B cell (primary cell): ENCODE measurements around the gene ST6GALNAC3. TPM values are rescaled to one million over a fixed set of nuclear protein-coding genes. Genes with fewer than 3 reads are reported as not detected.

Source experiments
- ATAC-seq: fragments of 200-7000 bp; cut with Tn5 transposase; one replicate; pipeline ENCODE4 v1.10.0; 2021; ENCODE audit warnings: low read depth, mild to moderate bottlenecking, moderate number of reproducible peaks, moderate library complexity
- CTCF ChIA-PET: fragments of 350-600 bp; sonication (Branson Sonifier 250); formaldehyde crosslinking; loops from one replicate; lab custom pipeline; 2021; ENCODE audit warnings: antibody characterized with exemption, inconsistent platforms; lab: Charles Lee
- POLR2A ChIA-PET: fragments of 350-600 bp; sonication (Branson Sonifier 250); formaldehyde crosslinking; loops from one replicate; lab custom pipeline; 2021; ENCODE audit warnings: antibody characterized with exemption; lab: Charles Lee
- DNase-seq: peaks from one replicate; pipeline ENCODE4 v3.0.0; 2013
- H2AFZ ChIP-seq: 2 replicates; pipeline ENCODE4 v1.6.1; 2012; ENCODE audit warnings: mild to moderate bottlenecking, low read depth, low read length; ENCODE audit not compliant: insufficient read depth, poor library complexity, severe bottlenecking
- H3K27ac ChIP-seq, 2 donors: 1 replicate in 1 of 2; 2 replicates in 1 of 2; pipeline ENCODE4 v1.5.1; 2012 to 2013; ENCODE audit warnings: low read length in 2 of 2, mild to moderate bottlenecking in 2 of 2, moderate library complexity in 1 of 2
- H3K27me3 ChIP-seq, 4 experiments: fragments of 200-600 bp in 1 of 4; sonication (generic) in 1 of 4; replicated peaks in 1 of 4; 1 replicate in 2 of 4; 2 replicates in 2 of 4; pipeline versions ENCODE4 v1.6.1 to v1.7.0; 2013 to 2016; ENCODE audit warnings: low read length in 3 of 4, mild to moderate bottlenecking in 2 of 4, mixed read lengths in 1 of 4, moderate library complexity in 1 of 4; ENCODE audit not compliant: insufficient read depth in 4 of 4, control insufficient read depth in 3 of 4; ENCODE audit errors: control extremely low read depth in 1 of 4
- H3K36me3 ChIP-seq, 2 experiments: replicated peaks in 1 of 2; 1 replicate in 1 of 2; 2 replicates in 1 of 2; pipeline versions ENCODE4 v1.6.1 to v1.7.1; 2013; ENCODE audit warnings: low read length in 1 of 2; ENCODE audit not compliant: insufficient read depth in 2 of 2, control insufficient read depth in 1 of 2; ENCODE audit errors: control extremely low read depth in 1 of 2, extremely low read depth in 1 of 2
- H3K4me1 ChIP-seq, 2 donors: fragments of 200-600 bp in 1 of 2; sonication (generic) in 1 of 2; 1 replicate in 1 of 2; 2 replicates in 1 of 2; pipeline versions ENCODE4 v1.5.1 to v1.6.1; 2013 to 2017; ENCODE audit warnings: low read length in 2 of 2; ENCODE audit not compliant: control insufficient read depth in 2 of 2, insufficient read depth in 2 of 2
- H3K4me2 ChIP-seq: replicated peaks from 2 replicates; pipeline ENCODE3; 2012; ENCODE audit warnings: mild to moderate bottlenecking, low read depth, low read length; ENCODE audit not compliant: poor library complexity, severe bottlenecking
- H3K4me3 ChIP-seq, 5 experiments: fragments of 200-600 bp in 1 of 5; sonication (generic) in 1 of 5; 1 replicate in 3 of 5; 2 replicates in 2 of 5; pipeline versions ENCODE4 v1.5.1 to v1.7.0; 2011 to 2016; ENCODE audit warnings: low read length in 4 of 5, mild to moderate bottlenecking in 4 of 5, low read depth in 2 of 5, control low read depth in 1 of 5, moderate library complexity in 1 of 5; ENCODE audit not compliant: insufficient read depth in 1 of 5; ENCODE audit errors: control extremely low read depth in 1 of 5, extremely low read depth in 1 of 5
- H3K79me2 ChIP-seq: fragments of 200-600 bp; sonication (generic); one replicate; pipeline ENCODE4 v1.6.0; 2016; ENCODE audit warnings: low read length; ENCODE audit not compliant: control insufficient read depth, insufficient read depth
- H3K9ac ChIP-seq: fragments of 200-600 bp; sonication (generic); 2 replicates; pipeline ENCODE4 v1.6.1; 2017; ENCODE audit warnings: mild to moderate bottlenecking, low read length, moderate library complexity
- H3K9me3 ChIP-seq, 3 donors: one replicate each; pipeline versions ENCODE4 v1.6.1 to v1.7.1; 2013; ENCODE audit warnings: low read length in 2 of 3; ENCODE audit not compliant: control insufficient read depth in 2 of 3, insufficient read depth in 1 of 3; ENCODE audit errors: control extremely low read depth in 1 of 3
- H4K20me1 ChIP-seq: 2 replicates; pipeline ENCODE4 v1.6.0; 2012; ENCODE audit warnings: mild to moderate bottlenecking, low read length; ENCODE audit not compliant: insufficient read depth, control insufficient read depth, poor library complexity, severe bottlenecking
- H3K27ac Mint-ChIP-seq: one replicate; pipeline ENCODE4 v1.8.0; 2021; ENCODE audit warnings: mixed read lengths
- H3K27me3 Mint-ChIP-seq: one replicate; pipeline ENCODE4 v1.8.0; 2021; ENCODE audit warnings: mixed read lengths
- H3K4me1 Mint-ChIP-seq: one replicate; pipeline ENCODE4 v1.8.0; 2021; ENCODE audit warnings: mixed read lengths
- H3K4me3 Mint-ChIP-seq: one replicate; pipeline ENCODE4 v1.8.0; 2021; ENCODE audit warnings: mixed read lengths
- H3K9me3 Mint-ChIP-seq: one replicate; pipeline ENCODE4 v1.8.0; 2022; ENCODE audit warnings: mixed read lengths; ENCODE audit not compliant: insufficient read depth
- CTCF ChIP-seq: fragments of 200-600 bp; IDR thresholded peaks from one replicate; pipeline ENCODE4 v1.8.0; 2022; ENCODE audit warnings: antibody characterized with exemption, mild to moderate bottlenecking
- EZH2 ChIP-seq: IDR thresholded peaks from 2 replicates; pipeline ENCODE4 v1.6.1; 2012; ENCODE audit warnings: borderline replicate concordance, low read depth, mild to moderate bottlenecking, moderate library complexity, low read length; ENCODE audit not compliant: insufficient read depth, poor library complexity, severe bottlenecking
- WGBS: methylation state at CpG from one replicate; pipeline ENCODE4 v1.1.5; 2013; ENCODE audit warnings: missing lambda C conversion rate; ENCODE audit not compliant: insufficient coverage; 5-methylcytosine and 5-hydroxymethylcytosine counted together
- intact Hi-C: fragments of 100-400 bp; cut with micrococcal nuclease; formaldehyde crosslinking; loops from one replicate; pipeline ENCODE4 v1.10.0; 2022
- polyA plus RNA-seq: library from polyadenylated mRNA; depleted of rRNA; stranded (reverse); fragments of >200 nt; gene quantifications from 2 replicates; pipeline ENCODE4 v1.2.3, GENCODE V29; 2012
- total RNA-seq, 2 donors: library from RNA; stranded (reverse); fragments of 120-200 nt in 1 of 2; gene quantifications; 1 replicate in 1 of 2; 2 replicates in 1 of 2; pipeline versions ENCODE4 v1.2.3 to v1.2.4, GENCODE V29; 2013 to 2022

ST6GALNAC3 gene
- total and polyA plus RNA-seq, 2 donors (not counting 1 experiment from before 2014, with no cell fraction given): 3.0 to 17.3 TPM

GRCh38 chr1:76418531-76418930 is 344.0 kb downstream of the ST6GALNAC3 start:
- no peaks in the 10 kb centered on the region for H3K27me3 Mint-ChIP-seq
- Histone ChIP-seq H4K20me1 (no peaks in the 10 kb centered on the region), H3K27ac (no peak overlapping the region), H3K4me2 (no peak overlapping the region), H3K27me3 (no peaks in the 10 kb centered on the region), H3K4me1 (no peaks in the 10 kb centered on the region), H3K79me2 (no peaks in the 10 kb centered on the region), H3K36me3 (no peaks in the 10 kb centered on the region), H3K4me3 (no peak overlapping the region), H3K9ac (no peak overlapping the region), H3K9me3 (no peaks in the 10 kb centered on the region), H2AFZ (no peak overlapping the region)
- ATAC-seq (no peak), DNase-seq (no peak)
- ChIA-PET CTCF (no interaction called here), POLR2A (no interaction called here)
- no CpG with 5 or more reads among the region's 3 CpGs for WGBS
- H3K27ac Mint-ChIP-seq: no peak overlapping the region
- H3K9me3 Mint-ChIP-seq: no peaks in the 10 kb centered on the region
- intact Hi-C loops: no loop called here
- no peak overlapping the region for H3K4me3 Mint-ChIP-seq
- TF ChIP-seq EZH2 (no peak), CTCF (no peak)
- no peaks in the 10 kb centered on the region for H3K4me1 Mint-ChIP-seq

- WGBS: no CpG with 5 or more reads among the region's 2 CpGs
- Mint-ChIP-seq H3K4me1 (peaks cover 2% of the 10 kb centered on the region), H3K27ac (no peak overlapping the region), H3K4me3 (no peak overlapping the region), H3K27me3 (no peaks in the 10 kb centered on the region), H3K9me3 (no peaks in the 10 kb centered on the region)
- CTCF ChIA-PET: interaction anchor here (0.9 kb wide), 1 partner anchor 8 kb away, joined by 3 read pairs; no protein-coding TSS in a partner anchor
- Histone ChIP-seq H3K27ac (no peak overlapping the region), H4K20me1 (no peaks in the 10 kb centered on the region), H3K36me3 (no peaks in the 10 kb centered on the region), H3K9ac (no peak overlapping the region), H3K27me3 (no peaks in the 10 kb centered on the region), H3K4me1 (no peaks in the 10 kb centered on the region), H3K4me2 (no peak overlapping the region), H3K9me3 (no peaks in the 10 kb centered on the region), H3K79me2 (no peaks in the 10 kb centered on the region), H3K4me3 (no peak overlapping the region), H2AFZ (no peak overlapping the region)
- intact Hi-C loops: no loop called here
- POLR2A ChIA-PET: no interaction called here
- DNase-seq: no peak
- ATAC-seq: no peak
- TF ChIP-seq CTCF (no peak), EZH2 (no peak)
Measured at GRCh38 chr1:76419603-76420002, 345.1 kb downstream of the ST6GALNAC3 start.
